Measurements from ENCODE around the gene TEAD1.

DNA sequence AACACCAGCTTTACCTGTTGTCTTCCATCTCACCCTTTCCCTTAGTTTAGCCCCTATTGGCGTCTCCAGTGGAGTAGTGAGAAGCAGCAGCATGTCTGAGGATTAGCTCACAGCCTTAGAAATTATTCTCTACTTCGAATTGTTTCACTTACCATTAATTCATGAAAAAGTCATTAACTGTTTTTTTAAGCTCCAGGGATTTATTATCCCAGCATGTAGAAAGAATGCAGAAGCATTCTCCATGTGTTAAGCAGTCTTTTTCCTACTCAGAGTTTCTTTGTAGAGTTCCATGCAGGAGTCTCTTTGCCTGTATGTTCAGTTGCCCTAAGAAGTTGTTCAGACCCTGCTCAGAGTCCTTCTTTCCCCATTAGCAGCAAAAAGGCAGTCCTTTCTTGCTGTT lies 197.0 kb downstream of the TEAD1 start:
- TF ChIP-seq, protein P1, sequence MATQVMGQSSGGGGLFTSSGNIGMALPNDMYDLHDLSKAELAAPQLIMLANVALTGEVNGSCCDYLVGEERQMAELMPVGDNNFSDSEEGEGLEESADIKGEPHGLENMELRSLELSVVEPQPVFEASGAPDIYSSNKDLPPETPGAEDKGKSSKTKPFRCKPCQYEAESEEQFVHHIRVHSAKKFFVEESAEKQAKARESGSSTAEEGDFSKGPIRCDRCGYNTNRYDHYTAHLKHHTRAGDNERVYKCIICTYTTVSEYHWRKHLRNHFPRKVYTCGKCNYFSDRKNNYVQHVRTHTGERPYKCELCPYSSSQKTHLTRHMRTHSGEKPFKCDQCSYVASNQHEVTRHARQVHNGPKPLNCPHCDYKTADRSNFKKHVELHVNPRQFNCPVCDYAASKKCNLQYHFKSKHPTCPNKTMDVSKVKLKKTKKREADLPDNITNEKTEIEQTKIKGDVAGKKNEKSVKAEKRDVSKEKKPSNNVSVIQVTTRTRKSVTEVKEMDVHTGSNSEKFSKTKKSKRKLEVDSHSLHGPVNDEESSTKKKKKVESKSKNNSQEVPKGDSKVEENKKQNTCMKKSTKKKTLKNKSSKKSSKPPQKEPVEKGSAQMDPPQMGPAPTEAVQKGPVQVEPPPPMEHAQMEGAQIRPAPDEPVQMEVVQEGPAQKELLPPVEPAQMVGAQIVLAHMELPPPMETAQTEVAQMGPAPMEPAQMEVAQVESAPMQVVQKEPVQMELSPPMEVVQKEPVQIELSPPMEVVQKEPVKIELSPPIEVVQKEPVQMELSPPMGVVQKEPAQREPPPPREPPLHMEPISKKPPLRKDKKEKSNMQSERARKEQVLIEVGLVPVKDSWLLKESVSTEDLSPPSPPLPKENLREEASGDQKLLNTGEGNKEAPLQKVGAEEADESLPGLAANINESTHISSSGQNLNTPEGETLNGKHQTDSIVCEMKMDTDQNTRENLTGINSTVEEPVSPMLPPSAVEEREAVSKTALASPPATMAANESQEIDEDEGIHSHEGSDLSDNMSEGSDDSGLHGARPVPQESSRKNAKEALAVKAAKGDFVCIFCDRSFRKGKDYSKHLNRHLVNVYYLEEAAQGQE (IDR thresholded peaks at IDR 0.05; ENCODE audit: insufficient read depth in 1 of 2, low read depth in 2 of 2, low read length in 2 of 2) = no peak
- no peak for TF ChIP-seq POLR2AphosphoS5 (IDR thresholded peaks at IDR 0.05; ENCODE audit: low read depth, low read length)
- TF ChIP-seq SIN3A (IDR thresholded peaks at IDR 0.05; ENCODE audit: borderline replicate concordance, insufficient read depth, low read length) = no peak
- no peak for TF ChIP-seq TAF1 (IDR thresholded peaks at IDR 0.05; ENCODE audit: borderline replicate concordance, insufficient read depth, low read length)
- no peak for TF ChIP-seq FOXP2 (optimal IDR thresholded peaks at IDR 0.05; ENCODE audit: borderline replicate concordance, extremely low read depth, extremely low read length, insufficient read depth)
